Measurements from ENCODE around the gene FKBP1A.
"Not testable (repeated sequence)": the region's sequence is repeated elsewhere in the genome, so short reads cannot be mapped to it uniquely, and the experiment has no call there.

Gene FKBP1A

GRCh38 chr20:1415667-1416468, 23.0 kb upstream of the FKBP1A start:
- DNase-seq: no peak

- no peak for DNase-seq
Measured at GRCh38 chr20:1414982-1415381, 22.1 kb upstream of the FKBP1A start.

GRCh38 chr20:1405801-1406200, 12.9 kb upstream of the FKBP1A start:
- no peak for DNase-seq

DNA sequence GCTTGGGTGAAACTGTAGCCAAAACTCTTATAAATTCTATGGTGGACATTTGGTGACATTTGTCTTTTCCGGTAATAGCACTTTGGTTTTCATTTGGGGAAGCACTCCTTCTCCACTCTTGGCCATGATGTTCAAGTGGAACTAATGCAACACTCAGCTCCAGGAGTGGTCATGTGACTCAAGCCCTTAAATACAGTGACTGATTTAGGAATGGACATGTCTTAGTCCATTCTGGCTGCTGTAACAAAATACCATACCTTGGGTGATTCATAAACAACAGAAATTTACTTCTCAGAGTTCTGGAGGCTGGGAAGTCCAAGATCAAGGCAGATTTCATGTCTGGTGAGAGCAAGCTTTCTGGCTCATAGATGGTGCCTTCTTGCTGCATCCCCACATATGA, 10.8 kb upstream of the FKBP1A start:
- no peak for DNase-seq

DNA sequence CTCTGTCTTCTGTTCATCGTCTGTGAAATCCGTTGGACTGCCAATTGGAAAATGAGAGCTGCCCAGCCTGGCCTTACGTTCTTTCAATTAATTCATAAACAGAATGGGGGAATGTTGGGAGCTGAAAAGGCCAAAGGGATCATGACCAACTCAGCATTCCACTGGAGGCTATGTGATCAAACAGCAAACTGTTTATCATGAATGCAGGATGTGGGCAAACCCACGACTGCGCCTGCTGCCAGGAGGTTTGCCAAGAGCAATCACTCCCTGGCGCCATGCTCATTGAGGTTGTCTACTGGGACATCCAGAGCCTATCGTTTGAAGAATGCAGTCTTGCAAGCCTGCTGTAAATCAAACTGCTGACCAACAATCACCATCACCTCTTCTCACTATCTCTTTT, 9.3 kb upstream of the FKBP1A start:
- DNase-seq: no peak

DNA sequence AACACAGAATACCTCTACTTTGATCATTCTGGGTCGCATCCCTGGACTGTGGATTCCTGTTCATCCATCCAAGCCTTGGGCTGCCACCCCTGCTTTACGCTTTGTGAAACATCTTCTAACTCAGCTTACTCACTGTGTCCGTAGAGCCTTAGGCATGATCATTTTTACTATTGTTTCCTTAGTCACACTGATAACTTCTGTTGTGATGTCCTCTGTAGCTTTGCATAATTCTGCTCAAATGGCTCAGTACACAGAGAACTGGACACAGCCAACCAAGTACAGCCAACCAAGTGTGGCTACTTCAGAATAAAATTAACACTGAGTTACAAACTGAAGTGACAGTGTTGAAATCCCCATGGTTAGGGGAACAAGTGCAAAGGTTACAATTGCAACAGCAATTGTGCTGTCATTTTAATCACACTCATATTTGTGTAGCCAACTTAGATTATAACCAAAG, 8.6 kb upstream of the FKBP1A start:
- no peak for DNase-seq

- DNase-seq: not testable (repeated sequence)
Measured at GRCh38 chr20:1399678-1400366, 7.0 kb upstream of the FKBP1A start.

DNA sequence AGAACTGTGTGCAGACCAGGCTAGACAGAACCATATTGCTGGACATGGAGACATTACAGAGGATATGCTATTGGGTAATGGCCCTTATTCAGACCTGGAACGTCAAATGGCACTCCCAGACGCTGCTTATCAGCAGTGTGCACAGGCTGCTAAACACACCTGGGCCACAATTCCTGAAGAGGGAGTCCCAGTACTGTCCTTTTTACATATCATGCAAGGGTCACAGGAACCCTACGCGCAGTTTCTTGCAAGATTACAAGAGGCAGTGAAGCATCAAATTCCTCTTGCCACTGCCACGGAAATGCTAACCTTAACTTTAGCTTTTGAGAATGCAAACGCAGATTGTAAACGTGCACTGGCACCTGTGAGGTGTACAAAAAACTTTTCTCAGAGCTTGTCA, 5.3 kb upstream of the FKBP1A start:
- not testable (repeated sequence) for DNase-seq

- peak; percentile 21 for DNase-seq
Measured at GRCh38 chr20:1397710-1398109, 4.9 kb upstream of the FKBP1A start.

GRCh38 chr20:1396702-1397101, 3.8 kb upstream of the FKBP1A start:
- DNase-seq: no peak

- no peak for DNase-seq
Measured at GRCh38 chr20:1396264-1396663, 3.4 kb upstream of the FKBP1A start.

DNA sequence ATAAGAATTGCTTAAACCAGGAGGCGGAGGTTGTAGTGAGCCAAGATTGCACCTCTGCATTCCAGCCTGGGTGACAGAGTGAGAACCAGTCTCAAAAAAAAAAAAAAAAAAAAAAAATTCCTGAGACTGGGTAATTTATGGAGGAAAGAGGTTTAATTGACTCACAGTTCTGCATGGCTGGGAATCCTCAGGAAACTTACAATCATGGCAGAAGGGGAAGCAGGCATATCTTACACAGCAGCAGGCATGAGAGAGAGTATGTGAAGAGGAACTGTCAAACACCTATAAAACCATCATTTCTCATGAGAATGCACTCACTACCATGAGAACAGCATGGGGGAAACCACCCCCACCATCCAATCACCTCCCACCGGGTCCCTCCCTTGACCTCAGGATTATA, 1.8 kb upstream of the FKBP1A start:
- DNase-seq: no peak

DNA sequence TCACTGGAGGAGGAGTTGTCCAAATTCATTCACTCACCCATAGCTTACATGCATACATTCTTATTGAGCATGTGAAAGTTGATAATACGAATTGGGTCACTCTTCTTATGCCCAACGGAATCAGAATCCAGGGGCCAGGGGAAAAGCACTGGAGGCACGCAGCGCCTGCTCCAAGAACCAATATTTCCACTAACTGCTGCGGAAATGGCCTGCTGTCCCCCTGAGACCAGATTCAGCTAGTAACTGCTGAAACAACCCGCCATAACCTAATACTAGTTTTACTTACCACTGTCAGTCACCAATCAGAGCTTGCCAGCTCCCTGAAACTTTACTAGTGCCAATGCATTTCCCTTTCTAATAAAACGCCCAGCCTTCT, 641 bp upstream of the FKBP1A start:
- DNase-seq: no peak

DNA sequence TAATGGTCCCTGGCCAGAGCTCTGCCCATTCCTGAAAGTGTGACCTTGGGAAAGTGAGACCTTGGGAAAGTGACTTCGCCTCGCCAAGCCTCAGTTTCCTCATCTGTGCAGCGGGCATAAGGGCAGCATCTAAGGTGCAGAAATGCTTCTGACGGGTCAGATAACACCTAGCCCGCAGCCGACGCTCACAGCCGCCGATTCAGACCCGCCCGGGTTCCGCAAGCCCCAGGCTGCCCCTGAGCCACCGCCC, 486 bp downstream of the FKBP1A start:
- DNase-seq: no peak

GRCh38 chr20:1391640-1392442, 1.0 kb downstream of the FKBP1A start:
- DNase-seq: peak; percentile 40 to 53

DNA sequence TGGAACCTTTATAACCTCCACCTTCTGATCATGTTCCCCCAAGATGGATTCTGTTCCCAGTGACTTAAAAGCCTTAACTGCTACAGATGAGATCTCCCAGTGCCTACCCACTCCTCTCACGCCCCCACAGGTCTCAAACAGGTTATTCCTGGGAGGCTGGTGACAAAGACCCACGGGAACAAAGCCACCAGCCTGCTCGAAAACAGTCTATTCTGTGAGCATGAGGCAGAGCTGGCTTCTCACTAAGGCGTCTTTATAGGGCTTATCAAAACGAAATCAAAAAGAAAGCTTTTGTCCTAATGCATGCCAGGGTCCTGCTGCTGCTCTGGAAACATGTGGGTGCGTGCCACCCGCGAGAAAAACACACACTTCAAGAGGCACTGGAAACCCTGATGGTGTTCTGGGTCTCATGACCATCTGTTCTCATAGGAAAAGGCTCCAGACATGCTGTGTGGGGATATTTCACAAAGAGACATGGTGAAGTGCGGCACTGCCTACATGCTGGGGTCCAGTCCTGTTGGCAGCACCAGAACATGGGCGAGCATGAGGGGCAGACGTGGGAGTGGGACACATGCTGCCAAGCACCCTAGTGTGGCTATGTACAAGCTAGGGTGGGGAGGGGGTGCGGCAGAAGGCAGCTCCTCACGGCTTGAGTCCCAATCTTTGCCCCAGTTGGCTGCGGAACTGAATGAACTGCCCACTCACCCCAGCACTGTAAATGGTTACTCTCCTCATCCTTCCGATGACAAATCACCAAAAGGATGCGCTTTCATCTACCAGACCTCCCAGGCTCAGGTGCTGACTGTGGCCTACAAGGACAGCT, 2.1 kb downstream of the FKBP1A start:
- no peak for DNase-seq

GRCh38 chr20:1389703-1390580, 2.9 kb downstream of the FKBP1A start:
- DNase-seq: no peak

- DNase-seq: peak; percentile 50 to 70
Measured at GRCh38 chr20:1388741-1389483, 3.9 kb downstream of the FKBP1A start.

DNA sequence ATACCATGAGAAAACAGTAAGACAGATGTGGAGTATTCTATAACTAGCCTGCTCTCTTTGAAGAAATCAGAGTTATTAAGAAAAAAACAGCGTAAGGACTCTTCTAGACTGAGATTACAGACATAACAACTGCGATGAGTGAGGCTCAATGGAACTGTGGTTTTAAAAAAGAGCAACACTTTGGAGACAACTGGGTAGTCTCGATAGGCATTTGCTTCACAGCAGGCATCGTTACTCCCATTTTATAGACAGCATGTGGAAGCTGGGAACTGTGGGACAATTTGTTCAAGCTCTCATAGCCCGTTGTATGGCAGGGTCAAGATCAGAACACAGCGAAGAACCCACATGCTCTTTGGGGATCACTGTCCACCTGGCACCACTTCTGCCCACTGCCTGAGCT, 4.6 kb downstream of the FKBP1A start:
- DNase-seq: no peak

- no peak for DNase-seq
Measured at GRCh38 chr20:1386323-1386722, 6.5 kb downstream of the FKBP1A start.

Measured in AML-193 (cell line).